ENCODE data around the gene NEU4. TPM values are rescaled to one million over a fixed set of nuclear protein-coding genes. Genes with fewer than 3 reads are reported as not detected.

Gene NEU4
- total RNA-seq, 2 experiments from 2014 or later: 0.84 TPM; not detected in 1

- Histone ChIP-seq H3K9me3 (ENCODE audit: low read length) (no peaks in the 10 kb centered on the region), H3K4me3 (ENCODE audit: low read depth, low read length, poor library complexity, severe bottlenecking) (no peak overlapping the region), H3K79me2 (ENCODE audit: insufficient read depth, low read depth, low read length) (no peaks in the 10 kb centered on the region), H2AFZ (ENCODE audit: low read length) (no peak overlapping the region), H3K36me3 (ENCODE audit: insufficient read depth, low read length) (no peaks in the 10 kb centered on the region), H4K20me1 (ENCODE audit: insufficient read depth, low read length) (no peaks in the 10 kb centered on the region), H3K4me1 (ENCODE audit: insufficient read depth, low read length, poor library complexity, severe bottlenecking) (no peaks in the 10 kb centered on the region), H3K27ac (ENCODE audit: low read depth, low read length, poor library complexity, severe bottlenecking) (no peak overlapping the region), H3K4me2 (ENCODE audit: low read length) (no peak overlapping the region), H3K9me2 (ENCODE audit: insufficient read depth, low read length) (no peaks in the 10 kb centered on the region)
- intact Hi-C loops (cut with micrococcal nuclease; ENCODE audit: unreplicated experiment): no loop called here
- no peak for DNase-seq (ENCODE audit: low spot score)
- ChIA-PET POLR2A (interaction anchor here (0.6 kb wide), 1 partner anchor 13 kb away, joined by 3 read pairs; no protein-coding TSS in a partner anchor), CTCF (ENCODE audit: unreplicated experiment) (no interaction called here)
- BruUV-seq (replicated peaks): no TSS peak
- no peak for TF ChIP-seq CTCF (conservative IDR thresholded peaks at IDR 0.05; ENCODE audit: low read length)
These were observed 36.9 kb upstream of the NEU4 start for GRCh38 chr2:241772063-241772499.

GRCh38 chr2:241773511-241774418 is 35.2 kb upstream of the NEU4 start:
- DNase-seq (ENCODE audit: low spot score): no peak
- no peak overlapping the region for H3K27ac ChIP-seq (ENCODE audit: low read depth, low read length, poor library complexity, severe bottlenecking)
- POLR2A ChIA-PET: interaction anchor here (1.0 kb wide), 1 partner anchor 9 kb away, joined by 3 read pairs; no protein-coding TSS in a partner anchor
- H2AFZ ChIP-seq (ENCODE audit: low read length): no peak overlapping the region
- H3K4me2 ChIP-seq (ENCODE audit: low read length): no peak overlapping the region
- H3K4me3 ChIP-seq (ENCODE audit: low read depth, low read length, poor library complexity, severe bottlenecking): no peak overlapping the region
- no peaks in the 10 kb centered on the region for H3K9me2 ChIP-seq (ENCODE audit: insufficient read depth, low read length)
- no peak for TF ChIP-seq EZH2phosphoT487 (IDR thresholded peaks at IDR 0.05; ENCODE audit: borderline replicate concordance, low read depth, low read length)
- TF ChIP-seq CTCF (conservative IDR thresholded peaks at IDR 0.05; ENCODE audit: low read length): no peak
- H4K20me1 ChIP-seq (ENCODE audit: insufficient read depth, low read length): no peaks in the 10 kb centered on the region
- intact Hi-C loops (cut with micrococcal nuclease; ENCODE audit: unreplicated experiment): no loop called here
- no peaks in the 10 kb centered on the region for H3K9me3 ChIP-seq (ENCODE audit: low read length)
- no peaks in the 10 kb centered on the region for H3K36me3 ChIP-seq (ENCODE audit: insufficient read depth, low read length)
- H3K4me1 ChIP-seq (ENCODE audit: insufficient read depth, low read length, poor library complexity, severe bottlenecking): no peaks in the 10 kb centered on the region
- H3K79me2 ChIP-seq (ENCODE audit: insufficient read depth, low read depth, low read length): no peaks in the 10 kb centered on the region
- CTCF ChIA-PET (ENCODE audit: unreplicated experiment): no interaction called here
- BruUV-seq (replicated peaks): no TSS peak

Data from OCI-LY7 (cell line).